ENCODE data around the gene TES. TPM values are rescaled to one million over a fixed set of nuclear protein-coding genes. Genes with fewer than 3 reads are reported as not detected.
A peak's percentile ranks its signal among the peaks of the same experiment; 100 is the strongest.

Gene TES
- polyA plus RNA-seq, 1 donor (not counting 4 experiments of a cell fraction or from before 2014, with no cell fraction given), result 187 TPM

DNA sequence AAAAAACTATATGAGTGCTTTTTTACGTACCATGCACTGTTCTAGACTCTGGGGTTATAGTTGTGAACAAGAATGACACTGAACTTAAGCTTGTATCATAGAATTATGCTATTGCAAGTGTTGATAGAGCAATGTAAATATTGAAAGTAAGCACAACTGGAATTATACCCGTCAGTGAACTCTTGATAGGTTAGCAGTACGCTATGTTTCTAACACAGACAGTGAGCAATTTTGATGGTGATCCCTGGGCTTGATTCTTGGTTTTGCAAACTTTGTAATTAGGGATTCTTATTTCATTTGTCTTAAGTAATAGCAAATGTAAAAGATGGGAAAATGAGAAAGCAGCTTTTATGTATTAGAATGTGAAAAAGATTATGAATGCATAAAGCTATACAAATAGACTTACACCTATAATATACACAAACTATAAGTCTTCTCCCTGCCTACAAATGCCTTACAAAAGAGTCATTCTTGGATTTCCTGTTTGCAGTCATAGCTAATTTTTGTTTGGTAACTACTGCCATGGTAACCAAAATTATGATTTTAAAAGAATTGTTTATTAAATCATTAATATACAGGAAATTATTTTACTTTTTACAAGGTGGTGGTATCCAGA is 6.7 kb downstream of the TES start:
- peaks cover 49% of the 10 kb centered on the region for H3K4me1 ChIP-seq (ENCODE audit: control insufficient read depth, extremely low read depth, insufficient read depth, low read length)
- H4K20me1 ChIP-seq (ENCODE audit: control insufficient read depth, extremely low read depth, insufficient read depth, low read length), result peaks cover 21% of the 10 kb centered on the region
- H3K9me1 ChIP-seq (ENCODE audit: control insufficient read depth, extremely low read depth, insufficient read depth, low read length), result no peaks in the 10 kb centered on the region
- peak overlapping the region in 1 of 3 experiments; percentile 5 for H3K4me3 ChIP-seq (ENCODE audit: control insufficient read depth in 2 of 3, extremely low read depth in 1 of 3, insufficient read depth in 2 of 3, low read depth in 1 of 3, low read length in 3 of 3)
- H3K79me2 ChIP-seq (ENCODE audit: control insufficient read depth, insufficient read depth, low read length), result peaks cover 99% of the 10 kb centered on the region
- H3K4me2 ChIP-seq (ENCODE audit: control insufficient read depth, extremely low read depth, insufficient read depth, low read depth, low read length), result peak overlapping the region; percentile 59
- H3K9me3 ChIP-seq (ENCODE audit: control insufficient read depth, low read depth, low read length), result no peaks in the 10 kb centered on the region
- peaks cover 0 to 11% of the 10 kb centered on the region in 2 experiments for H3K36me3 ChIP-seq (ENCODE audit: control insufficient read depth in 2 of 2, extremely low read depth in 1 of 2, insufficient read depth in 2 of 2, low read length in 2 of 2)
- H3K27ac ChIP-seq (ENCODE audit: control insufficient read depth, insufficient read depth, low read length), result peak overlapping the region; percentile 78
- H3K27me3 ChIP-seq (ENCODE audit: control insufficient read depth, extremely low read depth, insufficient read depth, low read length), result no peaks in the 10 kb centered on the region
- no peak for FAIRE-seq
- no peak overlapping the region for H3K9ac ChIP-seq (ENCODE audit: control insufficient read depth, extremely low read depth, insufficient read depth, low read length)
- no peak overlapping the region for H2AFZ ChIP-seq (ENCODE audit: control insufficient read depth, low read length)
- no peak for DNase-seq (ENCODE audit: low read depth, low spot score)
- dilution Hi-C loops (cut with MboI; ENCODE audit: extremely low pct_ligation_motif_present, low sequenced_read_pairs), result no loop called here
- TF ChIP-seq, protein P1, sequence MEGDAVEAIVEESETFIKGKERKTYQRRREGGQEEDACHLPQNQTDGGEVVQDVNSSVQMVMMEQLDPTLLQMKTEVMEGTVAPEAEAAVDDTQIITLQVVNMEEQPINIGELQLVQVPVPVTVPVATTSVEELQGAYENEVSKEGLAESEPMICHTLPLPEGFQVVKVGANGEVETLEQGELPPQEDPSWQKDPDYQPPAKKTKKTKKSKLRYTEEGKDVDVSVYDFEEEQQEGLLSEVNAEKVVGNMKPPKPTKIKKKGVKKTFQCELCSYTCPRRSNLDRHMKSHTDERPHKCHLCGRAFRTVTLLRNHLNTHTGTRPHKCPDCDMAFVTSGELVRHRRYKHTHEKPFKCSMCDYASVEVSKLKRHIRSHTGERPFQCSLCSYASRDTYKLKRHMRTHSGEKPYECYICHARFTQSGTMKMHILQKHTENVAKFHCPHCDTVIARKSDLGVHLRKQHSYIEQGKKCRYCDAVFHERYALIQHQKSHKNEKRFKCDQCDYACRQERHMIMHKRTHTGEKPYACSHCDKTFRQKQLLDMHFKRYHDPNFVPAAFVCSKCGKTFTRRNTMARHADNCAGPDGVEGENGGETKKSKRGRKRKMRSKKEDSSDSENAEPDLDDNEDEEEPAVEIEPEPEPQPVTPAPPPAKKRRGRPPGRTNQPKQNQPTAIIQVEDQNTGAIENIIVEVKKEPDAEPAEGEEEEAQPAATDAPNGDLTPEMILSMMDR (optimal IDR thresholded peaks at IDR 0.05 in 1 of 3, IDR thresholded peaks at IDR 0.05 in 1 of 3, conservative IDR thresholded peaks at IDR 0.05 in 1 of 3; ENCODE audit: extremely low read depth in 1 of 3, insufficient read depth in 2 of 3, low read length in 3 of 3), result no peak
- TF ChIP-seq EZH2 (IDR thresholded peaks at IDR 0.05; ENCODE audit: low read length), result no peak

DNA sequence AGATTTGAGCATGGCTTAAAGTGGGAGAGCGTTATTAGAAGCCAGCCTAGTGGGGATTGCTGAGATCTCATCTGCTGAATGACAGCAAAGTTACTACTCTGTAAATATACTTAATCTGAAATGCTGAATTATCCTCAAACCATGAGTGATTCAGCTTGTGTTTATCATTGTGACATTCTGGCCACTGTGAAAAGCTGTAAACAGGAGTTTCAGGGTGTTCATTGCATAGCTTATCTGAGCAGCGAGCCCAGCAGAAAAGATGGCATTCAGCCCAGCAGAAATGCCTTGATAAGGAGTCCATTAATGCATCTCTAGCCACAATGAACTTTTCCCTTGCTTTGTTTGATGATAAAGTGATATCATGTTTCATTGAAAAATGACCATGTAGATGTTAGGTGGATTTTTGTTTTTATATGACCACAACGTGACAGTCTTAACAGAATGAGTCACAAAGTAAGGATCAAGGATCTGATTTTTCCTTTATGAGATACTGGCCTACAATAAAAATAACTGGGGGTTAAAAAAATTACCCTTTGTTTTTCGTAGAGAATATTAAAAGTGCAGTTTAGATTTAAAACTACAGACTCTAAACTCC is 7.8 kb downstream of the TES start:
- FAIRE-seq (no peak), DNase-seq (ENCODE audit: low read depth, low spot score) (no peak)
- Histone ChIP-seq H3K4me2 (ENCODE audit: control insufficient read depth, extremely low read depth, insufficient read depth, low read depth, low read length) (peak overlapping the region; percentile 4), H3K36me3 (ENCODE audit: control insufficient read depth in 2 of 2, extremely low read depth in 1 of 2, insufficient read depth in 2 of 2, low read length in 2 of 2) (peaks cover 1 to 11% of the 10 kb centered on the region in 2 experiments), H3K4me3 (ENCODE audit: control insufficient read depth in 2 of 3, extremely low read depth in 1 of 3, insufficient read depth in 2 of 3, low read depth in 1 of 3, low read length in 3 of 3) (no peak overlapping the region), H4K20me1 (ENCODE audit: control insufficient read depth, extremely low read depth, insufficient read depth, low read length) (peaks cover 21% of the 10 kb centered on the region), H3K9me3 (ENCODE audit: control insufficient read depth, low read depth, low read length) (no peaks in the 10 kb centered on the region), H3K9me1 (ENCODE audit: control insufficient read depth, extremely low read depth, insufficient read depth, low read length) (no peaks in the 10 kb centered on the region), H2AFZ (ENCODE audit: control insufficient read depth, low read length) (no peak overlapping the region), H3K27ac (ENCODE audit: control insufficient read depth, insufficient read depth, low read length) (peak overlapping the region; percentile 78), H3K9ac (ENCODE audit: control insufficient read depth, extremely low read depth, insufficient read depth, low read length) (peak overlapping the region; percentile 4), H3K79me2 (ENCODE audit: control insufficient read depth, insufficient read depth, low read length) (peaks cover 99% of the 10 kb centered on the region), H3K4me1 (ENCODE audit: control insufficient read depth, extremely low read depth, insufficient read depth, low read length) (peaks cover 44% of the 10 kb centered on the region), H3K27me3 (ENCODE audit: control insufficient read depth, extremely low read depth, insufficient read depth, low read length) (no peaks in the 10 kb centered on the region)
- no peak for TF ChIP-seq EZH2 (IDR thresholded peaks at IDR 0.05; ENCODE audit: low read length)
- TF ChIP-seq, protein P1 (optimal IDR thresholded peaks at IDR 0.05 in 1 of 3, IDR thresholded peaks at IDR 0.05 in 1 of 3, conservative IDR thresholded peaks at IDR 0.05 in 1 of 3; ENCODE audit: extremely low read depth in 1 of 3, insufficient read depth in 2 of 3, low read length in 3 of 3), result no peak
- dilution Hi-C loops (cut with MboI; ENCODE audit: extremely low pct_ligation_motif_present, low sequenced_read_pairs), result no loop called here
